Loucy (cell line): ENCODE results near the gene MSANTD2.

ENCODE experiments used
- CTCF ChIP-seq: fragments of 200-600 bp; sonication (generic); conservative IDR thresholded peaks from 2 replicates; pipeline ENCODE4 v1.5.1; 2014; ENCODE audit warnings: mild to moderate bottlenecking, antibody characterized with exemption, low read length
- EZH2phosphoT487 ChIP-seq: fragments of 200-600 bp; IDR thresholded peaks from 2 replicates; pipeline ENCODE4 v1.6.1; 2018; ENCODE audit warnings: antibody characterized with exemption, mild to moderate bottlenecking, moderate library complexity, borderline replicate concordance

- TF ChIP-seq CTCF (no peak), EZH2phosphoT487 (no peak)
Measured at GRCh38 chr11:124758355-124759265, 41.6 kb downstream of the MSANTD2 start.
